Keratinocyte (primary cell): ENCODE data around the gene DESI2. TPM values are rescaled to one million over a fixed set of nuclear protein-coding genes. Genes with fewer than 3 reads are reported as not detected.

Experiments used
- DNase-seq: peaks from one replicate; pipeline ENCODE4 v3.0.0-alpha.2; 2011; ENCODE audit warnings: low read depth, missing footprints, low spot score
- FAIRE-seq: peaks from 2 replicates; lab custom pipeline; 2011; peaks lifted over from hg19 to GRCh38; lab: Jason Lieb, UNC
- H2AFZ ChIP-seq: 2 replicates; pipeline ENCODE4 v1.6.0; 2012; ENCODE audit warnings: low read length, control low read depth, inconsistent platforms; ENCODE audit not compliant: control insufficient read depth
- H3K27ac ChIP-seq: 2 replicates; pipeline ENCODE4 v1.5.1; 2011; ENCODE audit warnings: low read length; ENCODE audit not compliant: control insufficient read depth, insufficient read depth
- H3K27me3 ChIP-seq: 3 replicates; pipeline ENCODE4 v1.6.0; 2011; ENCODE audit warnings: low read length; ENCODE audit not compliant: control insufficient read depth, insufficient read depth; ENCODE audit errors: extremely low read depth
- H3K36me3 ChIP-seq, 2 experiments: 2 replicates in 1 of 2; 3 replicates in 1 of 2; pipeline ENCODE4 v1.5.1; 2011; ENCODE audit warnings: low read length in 2 of 2, mild to moderate bottlenecking in 1 of 2; ENCODE audit not compliant: control insufficient read depth in 2 of 2, insufficient read depth in 2 of 2; ENCODE audit errors: extremely low read depth in 1 of 2
- H3K4me1 ChIP-seq: 3 replicates; pipeline ENCODE4 v1.5.1; 2011; ENCODE audit warnings: low read length; ENCODE audit not compliant: control insufficient read depth, insufficient read depth; ENCODE audit errors: extremely low read depth
- H3K4me2 ChIP-seq: 3 replicates; pipeline ENCODE4 v1.6.0; 2011; ENCODE audit warnings: low read depth, low read length; ENCODE audit not compliant: control insufficient read depth, insufficient read depth; ENCODE audit errors: extremely low read depth
- H3K4me3 ChIP-seq, 3 experiments: fragments of 200-600 bp in 1 of 3; sonication (generic) in 1 of 3; 2 replicates in 2 of 3; 3 replicates in 1 of 3; pipeline ENCODE4 v1.5.1; 2011 to 2016; ENCODE audit warnings: low read length in 3 of 3, mild to moderate bottlenecking in 3 of 3, control low read depth in 2 of 3, inconsistent platforms in 1 of 3, low read depth in 1 of 3, mixed read lengths in 1 of 3, mixed run types in 1 of 3, moderate library complexity in 1 of 3; ENCODE audit not compliant: control insufficient read depth in 2 of 3, insufficient read depth in 2 of 3; ENCODE audit errors: extremely low read depth in 1 of 3
- H3K79me2 ChIP-seq: 2 replicates; pipeline ENCODE4 v1.6.0; 2012; ENCODE audit warnings: low read length; ENCODE audit not compliant: control insufficient read depth, insufficient read depth
- H3K9ac ChIP-seq: 3 replicates; pipeline ENCODE4 v1.6.0; 2011; ENCODE audit warnings: low read length; ENCODE audit not compliant: control insufficient read depth, insufficient read depth; ENCODE audit errors: extremely low read depth
- H3K9me1 ChIP-seq: 3 replicates; pipeline ENCODE4 v1.6.0; 2011; ENCODE audit warnings: low read length; ENCODE audit not compliant: control insufficient read depth, insufficient read depth; ENCODE audit errors: extremely low read depth
- H3K9me3 ChIP-seq: 2 replicates; pipeline ENCODE4 v1.5.1; 2012; ENCODE audit warnings: low read depth, low read length; ENCODE audit not compliant: control insufficient read depth
- H4K20me1 ChIP-seq: 3 replicates; pipeline ENCODE4 v1.6.0; 2011; ENCODE audit warnings: low read length; ENCODE audit not compliant: control insufficient read depth, insufficient read depth; ENCODE audit errors: extremely low read depth
- CTCF ChIP-seq, 3 experiments: IDR thresholded peaks in 1 of 3; conservative IDR thresholded peaks in 1 of 3; optimal IDR thresholded peaks in 1 of 3; 2 replicates in 2 of 3; 3 replicates in 1 of 3; pipeline versions ENCODE3 to v1.5.1; 2011; ENCODE audit warnings: low read length in 3 of 3, mild to moderate bottlenecking in 3 of 3, moderate library complexity in 2 of 3, control low read depth in 1 of 3, inconsistent platforms in 1 of 3; ENCODE audit not compliant: insufficient read depth in 2 of 3; ENCODE audit errors: extremely low read depth in 1 of 3
- EZH2 ChIP-seq: IDR thresholded peaks from one replicate; pipeline ENCODE4 v1.6.1; 2012; ENCODE audit warnings: inconsistent platforms, mild to moderate bottlenecking, low read length, moderate library complexity
- dilution Hi-C: fragments of 300-500 bp; cut with MboI; formaldehyde crosslinking; loops from one replicate; pipeline ENCODE4 v1.7.0; 2020; ENCODE audit warnings: low sequenced_read_pairs; ENCODE audit not compliant: extremely low pct_ligation_motif_present
- polyA plus RNA-seq, 5 experiments: library from polyadenylated mRNA; depleted of rRNA in 3 of 5; stranded (reverse) in 3 of 5; stranded (forward) in 1 of 5; unstranded in 1 of 5; fragments of >200 nt; gene quantifications; 1 replicate in 1 of 5; 2 replicates in 3 of 5; 3 replicates in 1 of 5; pipeline versions ENCODE4 v1.2.1 to v1.2.3, GENCODE V29; 2011 to 2012; ENCODE audit warnings: missing spikeins in 2 of 5, low read depth in 1 of 5, low replicate concordance in 1 of 5

The DESI2 gene
- polyA plus RNA-seq, 1 donor (not counting 4 experiments of a cell fraction or from before 2014, with no cell fraction given) = 33.9 TPM

- Histone ChIP-seq H3K4me3 (no peak overlapping the region), H3K27me3 (no peaks in the 10 kb centered on the region), H2AFZ (no peak overlapping the region), H3K9ac (no peak overlapping the region), H4K20me1 (no peaks in the 10 kb centered on the region), H3K4me2 (no peak overlapping the region), H3K9me1 (no peaks in the 10 kb centered on the region), H3K4me1 (no peaks in the 10 kb centered on the region), H3K79me2 (no peaks in the 10 kb centered on the region), H3K27ac (no peak overlapping the region), H3K9me3 (no peaks in the 10 kb centered on the region), H3K36me3 (no peaks in the 10 kb centered on the region)
- FAIRE-seq = no peak
- no peak for DNase-seq
- dilution Hi-C loops = no loop called here
- TF ChIP-seq EZH2 (no peak), CTCF (optimal IDR thresholded peaks at IDR 0.05 in 1 of 3, IDR thresholded peaks at IDR 0.05 in 1 of 3, conservative IDR thresholded peaks at IDR 0.05 in 1 of 3; ENCODE audit: extremely low read depth in 1 of 3, insufficient read depth in 2 of 3, low read length in 3 of 3) (no peak)
Observed at GRCh38 chr1:244645890-244646289, 7.0 kb upstream of the DESI2 start.

- Histone ChIP-seq H3K79me2 (no peaks in the 10 kb centered on the region), H3K27me3 (no peaks in the 10 kb centered on the region), H3K4me1 (peaks cover 3% of the 10 kb centered on the region), H2AFZ (no peak overlapping the region), H3K9ac (no peak overlapping the region), H3K4me3 (no peak overlapping the region), H3K9me3 (no peaks in the 10 kb centered on the region), H3K9me1 (no peaks in the 10 kb centered on the region), H3K27ac (no peak overlapping the region), H3K36me3 (no peaks in the 10 kb centered on the region), H4K20me1 (no peaks in the 10 kb centered on the region), H3K4me2 (no peak overlapping the region)
- DNase-seq (no peak), FAIRE-seq (no peak)
- TF ChIP-seq CTCF (optimal IDR thresholded peaks at IDR 0.05 in 1 of 3, IDR thresholded peaks at IDR 0.05 in 1 of 3, conservative IDR thresholded peaks at IDR 0.05 in 1 of 3; ENCODE audit: extremely low read depth in 1 of 3, insufficient read depth in 2 of 3, low read length in 3 of 3) = no peak
- TF ChIP-seq EZH2 = no peak
- dilution Hi-C loops = no loop called here
Observed at GRCh38 chr1:244647819-244648218, 5.1 kb upstream of the DESI2 start.
